ENCODE results near the gene CTSD.
"Not testable (repeated sequence)": the region's sequence is repeated elsewhere in the genome, so short reads cannot be mapped to it uniquely, and the experiment has no call there.

The CTSD gene

DNA sequence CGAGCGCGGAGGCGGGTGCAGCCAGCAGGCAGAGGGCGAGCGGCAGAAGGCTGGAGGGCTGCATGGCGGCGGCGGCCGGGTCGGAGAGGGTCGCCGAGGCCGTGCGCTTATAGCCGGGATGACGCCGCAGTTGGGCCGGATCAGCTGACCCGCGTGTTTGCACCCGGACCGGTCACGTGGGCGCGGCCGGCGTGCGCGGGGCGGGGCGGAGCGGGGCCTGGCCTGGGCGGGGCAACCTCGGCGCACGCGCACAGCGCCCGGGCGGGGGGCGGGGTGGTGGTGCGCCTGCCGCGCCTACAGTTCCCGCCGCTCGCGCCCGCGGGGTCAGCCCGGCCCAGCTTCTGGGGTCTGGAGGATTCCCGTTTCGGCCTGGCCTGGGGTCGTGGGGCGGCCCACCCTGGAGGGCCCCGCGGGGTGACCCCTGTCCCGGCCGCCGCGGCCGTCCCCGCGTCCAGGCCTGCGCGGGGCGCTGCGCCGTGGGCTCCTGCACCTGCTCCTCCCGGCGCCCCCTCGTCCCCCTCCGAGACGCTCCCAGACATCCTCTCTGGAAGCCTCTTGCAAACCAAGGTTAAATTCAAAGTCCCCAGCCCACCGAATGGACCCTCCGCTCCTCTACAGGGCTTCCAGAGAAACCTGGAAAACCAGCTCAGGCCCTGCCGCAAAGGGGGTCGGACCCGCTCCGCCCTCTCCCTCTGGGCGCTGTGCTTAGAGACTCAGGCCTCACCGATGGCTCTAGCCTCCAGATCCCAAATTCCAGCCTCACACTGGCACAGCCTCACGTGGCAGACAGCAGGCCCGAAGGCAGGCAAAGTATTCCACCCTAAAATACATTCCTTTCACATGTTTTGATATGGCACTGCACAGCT, at the start of gene CTSD:
Gene CTSD, minus strand, starts transcription at position 132 of the 866 bp plus-strand sequence. Its CDS starts 68 bp downstream, at position 64.
- peak; percentile 93 for DNase-seq

- DNase-seq, result not testable (repeated sequence)
Observed at GRCh38 chr11:1813356-1813755, 49.6 kb upstream of the CTSD start.

- no peak for DNase-seq
Observed at GRCh38 chr11:1812801-1813200, 49.1 kb upstream of the CTSD start.

DNA sequence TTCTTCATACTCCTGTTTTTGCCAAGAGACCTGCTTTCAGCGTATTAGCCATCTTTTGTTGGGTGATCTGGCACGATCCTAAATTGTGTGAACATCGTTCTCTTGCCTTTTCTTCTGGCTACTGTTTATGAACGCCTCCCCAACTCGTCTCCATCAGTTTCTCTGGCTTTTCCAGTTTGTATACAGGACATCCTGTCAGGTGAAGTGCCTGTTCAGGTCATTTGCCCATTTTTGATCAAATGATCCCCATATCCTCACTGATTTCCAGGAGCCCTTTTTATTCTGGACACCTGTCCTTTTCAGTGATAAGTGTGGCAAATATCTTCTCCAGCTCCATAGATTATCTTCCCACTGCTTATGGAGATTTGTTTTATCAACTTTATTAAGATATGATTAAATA, 48.5 kb upstream of the CTSD start:
- no peak for DNase-seq

DNA sequence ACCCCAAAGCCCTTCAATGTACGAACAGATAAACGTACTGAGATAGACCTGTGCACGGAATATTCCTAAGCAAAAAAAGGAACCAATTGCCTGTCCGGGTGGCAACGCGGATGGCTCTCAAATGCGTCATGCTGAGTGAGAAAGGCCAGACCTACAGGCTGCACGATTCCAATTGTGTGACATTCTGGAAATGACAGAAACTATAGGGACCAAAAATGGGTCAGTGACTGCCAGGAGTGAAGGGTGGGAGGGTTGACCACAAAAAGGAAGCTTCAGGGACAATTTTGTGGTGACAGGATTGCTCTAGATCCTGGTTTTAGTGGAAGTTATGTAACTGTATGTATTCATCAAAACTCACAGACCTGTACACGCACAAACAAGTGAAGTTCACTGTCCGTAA, 47.0 kb upstream of the CTSD start:
- DNase-seq, result no peak

GRCh38 chr11:1807264-1807995, 43.7 kb upstream of the CTSD start:
- no peak for DNase-seq

- DNase-seq, result no peak
Observed at GRCh38 chr11:1805525-1805924, 41.8 kb upstream of the CTSD start.

- not testable (repeated sequence) for DNase-seq
Observed at GRCh38 chr11:1803835-1804519, 40.2 kb upstream of the CTSD start.

- DNase-seq, result no peak
Observed at GRCh38 chr11:1803246-1803645, 39.5 kb upstream of the CTSD start.

- DNase-seq, result no peak
Observed at GRCh38 chr11:1797391-1798125, 33.8 kb upstream of the CTSD start.

DNA sequence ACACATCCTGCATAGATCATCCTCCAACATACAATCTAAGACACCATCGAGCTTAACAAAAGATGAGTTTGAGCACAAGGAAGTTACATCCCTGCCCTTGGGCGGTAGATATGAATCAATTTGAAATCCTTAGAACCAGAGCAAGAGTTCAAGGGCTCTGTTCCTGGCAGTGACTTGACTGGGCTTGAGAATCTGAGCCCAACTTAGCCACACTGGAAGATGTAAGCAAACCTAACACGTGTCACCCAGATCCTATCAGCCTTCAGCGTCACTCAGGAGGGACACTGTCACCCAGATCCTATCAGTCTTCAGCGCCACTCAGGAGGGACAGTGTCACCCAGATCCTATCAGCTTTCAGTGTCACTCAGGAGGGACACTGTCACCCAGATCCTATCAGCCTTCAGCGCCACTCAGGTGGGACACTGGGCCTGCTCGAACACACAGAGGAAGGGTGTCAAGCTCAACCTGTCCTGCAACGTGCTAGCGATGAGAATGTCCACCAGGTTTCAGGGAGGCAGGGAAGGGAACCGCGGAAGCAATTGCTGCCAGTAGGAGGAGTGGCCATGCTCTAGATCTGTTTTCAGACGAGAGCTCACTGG, 32.8 kb upstream of the CTSD start:
- no peak for DNase-seq

DNA sequence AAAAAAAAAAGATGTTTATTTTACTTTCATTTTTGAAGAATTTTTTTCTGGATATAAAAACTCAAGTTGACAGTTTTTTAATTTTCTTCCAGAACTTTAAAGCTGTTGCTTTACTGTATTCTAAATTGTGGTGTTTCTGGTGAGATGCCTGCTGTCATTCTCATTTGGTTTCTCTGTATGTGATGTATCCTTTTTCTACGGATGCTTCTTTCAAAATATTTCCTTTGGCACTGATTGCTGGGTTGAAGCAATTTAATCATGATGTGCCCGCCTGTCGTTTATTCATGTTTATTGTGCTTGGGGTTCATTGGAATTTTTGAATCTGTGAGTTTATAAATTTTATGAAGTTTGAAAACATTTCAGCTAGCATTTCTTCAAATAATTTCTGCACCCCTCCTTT, 29.4 kb upstream of the CTSD start:
- DNase-seq, result no peak

DNA sequence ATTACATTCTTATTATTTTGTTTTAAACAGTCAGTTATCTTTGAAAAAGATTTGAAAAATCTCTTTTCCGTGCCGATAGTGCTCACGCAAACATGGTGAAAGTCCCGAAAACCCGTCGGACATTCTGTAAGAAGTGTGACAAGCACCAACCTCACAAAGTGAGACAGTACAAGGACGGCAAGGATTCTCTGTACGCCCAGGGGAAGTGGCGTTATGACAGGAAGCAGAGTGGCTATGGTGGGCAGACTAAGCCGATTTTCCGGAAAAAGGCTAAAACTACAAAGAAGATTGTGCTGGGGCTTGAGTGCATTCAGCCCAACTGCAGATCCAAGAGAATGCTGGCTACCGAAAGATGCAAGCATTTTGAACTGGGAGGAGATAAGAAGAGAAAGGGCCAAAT, 28.7 kb upstream of the CTSD start:
- DNase-seq, result peak; percentile 26

DNA sequence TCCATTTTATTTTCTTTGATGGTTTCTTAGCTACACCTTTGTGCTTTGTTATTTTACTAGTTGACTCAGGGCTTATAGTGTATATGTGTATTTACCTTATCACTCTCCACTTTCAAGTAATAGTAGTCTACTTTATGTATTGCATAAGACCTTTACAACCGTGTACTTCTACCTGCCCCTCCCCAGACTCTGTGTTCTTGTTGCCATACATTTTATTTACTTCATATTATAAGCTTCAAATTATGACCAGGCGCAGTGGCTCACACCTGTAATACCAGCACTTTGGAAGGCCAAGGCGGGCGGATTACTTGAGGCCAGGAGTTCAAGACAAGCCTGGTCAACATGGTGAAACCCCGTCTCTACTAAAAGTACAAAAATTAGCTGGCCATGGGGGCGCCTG, 28.2 kb upstream of the CTSD start:
- DNase-seq, result no peak

DNA sequence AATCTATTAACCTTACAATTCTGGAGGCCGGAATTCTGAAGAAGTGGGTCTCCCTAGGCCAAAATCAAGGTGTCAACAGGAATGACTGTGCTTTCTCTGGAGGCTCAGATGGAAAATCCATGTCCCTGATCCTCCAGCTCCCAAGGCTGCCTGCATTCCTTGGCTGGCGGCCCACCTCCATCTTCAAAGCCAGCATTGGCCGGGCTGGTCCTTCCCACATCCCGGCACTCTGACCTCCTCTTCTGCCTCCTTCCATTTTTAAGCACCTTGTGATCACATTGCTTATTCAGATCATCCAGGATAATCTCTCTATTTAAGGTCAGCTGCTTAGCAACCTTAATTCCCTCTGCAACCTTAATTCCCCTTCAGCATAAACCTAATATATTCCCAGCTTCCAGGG, 22.7 kb upstream of the CTSD start:
- no peak for DNase-seq

GRCh38 chr11:1785749-1786413, 22.2 kb upstream of the CTSD start:
- DNase-seq, result no peak

- no peak for DNase-seq
Observed at GRCh38 chr11:1784761-1785650, 21.3 kb upstream of the CTSD start.

GRCh38 chr11:1783725-1784529, 20.2 kb upstream of the CTSD start:
- DNase-seq, result no peak

DNA sequence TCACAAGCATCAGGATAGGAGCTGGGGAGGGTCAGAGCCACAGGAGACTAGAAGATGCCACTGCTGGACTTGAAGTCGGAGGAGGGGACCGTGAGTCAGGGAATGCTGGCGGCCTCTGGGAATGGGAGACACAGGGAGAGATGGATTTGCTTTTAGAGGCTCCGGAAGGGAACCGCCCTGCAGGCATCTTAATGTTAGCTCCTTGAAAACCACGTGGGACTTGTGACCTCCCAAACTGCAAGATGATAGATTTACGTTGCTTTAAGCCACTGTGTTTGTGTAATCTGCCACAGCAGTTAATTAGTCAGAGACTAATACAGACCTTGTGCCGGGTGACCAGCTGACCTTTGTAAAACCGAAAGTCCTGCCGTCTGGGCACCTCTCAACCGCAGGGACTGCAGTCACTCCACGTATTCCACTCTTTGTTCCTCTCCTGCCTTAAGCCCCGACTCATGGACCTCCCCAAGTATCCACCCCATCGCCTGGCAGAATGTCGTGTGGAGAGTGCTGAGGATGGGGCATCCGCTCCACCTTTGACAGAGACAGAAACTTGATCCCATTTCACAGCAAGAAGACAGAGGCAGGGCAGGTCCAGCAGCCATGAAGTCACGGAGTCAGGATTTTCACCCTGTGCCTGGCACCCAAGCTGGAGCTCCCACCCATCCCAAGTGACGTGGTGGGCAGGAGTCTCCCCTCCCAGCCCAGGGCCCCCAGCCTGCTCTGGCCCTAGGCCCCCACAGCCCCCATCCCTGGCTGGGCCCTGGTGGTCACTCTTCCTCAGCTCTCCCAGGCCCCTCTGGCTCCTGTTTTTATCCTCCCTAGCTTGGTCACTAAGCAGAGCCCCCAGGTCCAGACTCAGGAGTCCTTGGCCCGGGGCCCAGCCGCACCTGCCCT, 19.4 kb upstream of the CTSD start:
- DNase-seq, result no peak

Data from activated CD4-positive, alpha-beta T cell treated with anti-CD3 and anti-CD28 coated beads, Interleukin-10, Interleukin-2, amounts not matched to agents 100 ng/mL and 50 ng/mL, durations not matched to agents 16 hours and 8 hours (primary cell).